ENCODE data around the gene CHMP6. TPM values are rescaled to one million over a fixed set of nuclear protein-coding genes. Genes with fewer than 3 reads are reported as not detected.
A peak's percentile ranks its signal among the peaks of the same experiment; 100 is the strongest.

The CHMP6 gene
- total and polyA plus RNA-seq, 10 donors, result 23.0 to 41.1 (median 30.8) TPM

GRCh38 chr17:81025741-81026129, 34.1 kb downstream of the CHMP6 start:
- Histone ChIP-seq H3K27ac (no peak overlapping the region), H3K36me3 (no peaks in the 10 kb centered on the region), H3K4me1 (peaks cover 3 to 36% (median 16%) of the 10 kb centered on the region in 6 donors), H3K27me3 (replicated peaks in 1 of 7) (peaks cover 0 to 72% (median 15%) of the 10 kb centered on the region in 7 donors), H3K4me3 (no peak overlapping the region), H3K9me3 (peaks cover 0 to 7% (median 0%) of the 10 kb centered on the region in 8 donors)
- intact Hi-C loops (cut with DNase I; ENCODE audit: low total_unique reads), result loop anchor here (10.0 kb wide), 1 partner anchor 69 kb away; no protein-coding TSS in a partner anchor
- peak; percentile 68 for DNase-seq
- WGBS, 5 donors, result 88 to 95% (median 93%) methylated on average over 18 to 22 of the region's 22 CpGs
- TF ChIP-seq CTCF (IDR thresholded peaks at IDR 0.05 in 8 of 11, conservative IDR thresholded peaks at IDR 0.05 in 3 of 11), result no peak
- no peak for TF ChIP-seq POLR2AphosphoS5 (IDR thresholded peaks at IDR 0.05)
- no peak for TF ChIP-seq POLR2A (IDR thresholded peaks at IDR 0.05)

- TF ChIP-seq POLR2AphosphoS5 (IDR thresholded peaks at IDR 0.05) (no peak), CTCF (IDR thresholded peaks at IDR 0.05 in 8 of 11, conservative IDR thresholded peaks at IDR 0.05 in 3 of 11) (no peak), POLR2A (IDR thresholded peaks at IDR 0.05) (no peak)
- peak; percentile 68 for DNase-seq
- Histone ChIP-seq H3K27me3 (replicated peaks in 1 of 7) (peaks cover 0 to 78% (median 15%) of the 10 kb centered on the region in 7 donors), H3K4me1 (peaks cover 1 to 36% (median 17%) of the 10 kb centered on the region in 6 donors), H3K9me3 (peaks cover 0 to 7% (median 0%) of the 10 kb centered on the region in 8 donors), H3K27ac (no peak overlapping the region), H3K36me3 (no peaks in the 10 kb centered on the region), H3K4me3 (no peak overlapping the region)
- intact Hi-C loops (cut with DNase I; ENCODE audit: low total_unique reads), result loop anchor here (10.0 kb wide), 1 partner anchor 68 kb away; no protein-coding TSS in a partner anchor
- 80 to 87% (median 81%) methylated on average over 30 to 31 of the region's 31 CpGs for WGBS, 5 donors
Measured at GRCh38 chr17:81026266-81027036, 34.8 kb downstream of the CHMP6 start.

- Histone ChIP-seq H3K4me1 (peaks cover 5 to 38% (median 21%) of the 10 kb centered on the region in 6 donors), H3K27ac (no peak overlapping the region), H3K27me3 (replicated peaks in 1 of 7) (peaks cover 0 to 78% (median 15%) of the 10 kb centered on the region in 7 donors), H3K36me3 (no peaks in the 10 kb centered on the region), H3K4me3 (no peak overlapping the region), H3K9me3 (peaks cover 0 to 7% (median 0%) of the 10 kb centered on the region in 8 donors)
- 84 to 90% (median 90%) methylated on average over 15 of the region's 15 CpGs for WGBS, 5 donors
- DNase-seq, result peak; percentile 69
- intact Hi-C loops (cut with DNase I; ENCODE audit: low total_unique reads), result loop anchor here (10.0 kb wide), 1 partner anchor 68 kb away; no protein-coding TSS in a partner anchor
- TF ChIP-seq POLR2AphosphoS5 (IDR thresholded peaks at IDR 0.05) (no peak), POLR2A (IDR thresholded peaks at IDR 0.05) (no peak), CTCF (IDR thresholded peaks at IDR 0.05 in 8 of 11, conservative IDR thresholded peaks at IDR 0.05 in 3 of 11) (no peak)
Measured at GRCh38 chr17:81027038-81027437, 35.4 kb downstream of the CHMP6 start.
